Thymus (tissue), 14 donors: Measurements from ENCODE around the gene DERL2. TPM values are rescaled to one million over a fixed set of nuclear protein-coding genes. Genes with fewer than 3 reads are reported as not detected.

Experiments used
- DNase-seq, 9 donors: peaks; one replicate each; pipeline ENCODE4 v3.0.0-alpha.2; 2013; ENCODE audit warnings: low spot score in 9 of 9, low read depth in 6 of 9, missing footprints in 1 of 9
- H3K27ac ChIP-seq, 2 donors: one replicate each; pipeline ENCODE4 v1.5.1; 2013; ENCODE audit warnings: control low read depth in 1 of 2, low read depth in 1 of 2, low read length in 1 of 2, mild to moderate bottlenecking in 1 of 2, moderate library complexity in 1 of 2
- H3K27me3 ChIP-seq, 2 donors: one replicate each; pipeline ENCODE4 v1.5.1; 2013; ENCODE audit warnings: low read length in 1 of 2; ENCODE audit not compliant: control insufficient read depth in 2 of 2, insufficient read depth in 1 of 2
- H3K36me3 ChIP-seq, 2 donors: one replicate each; pipeline ENCODE4 v1.5.1; 2013; ENCODE audit warnings: low read length in 1 of 2, mild to moderate bottlenecking in 1 of 2, moderate library complexity in 1 of 2; ENCODE audit not compliant: control insufficient read depth in 2 of 2, insufficient read depth in 2 of 2
- H3K4me1 ChIP-seq, 2 donors: one replicate each; pipeline ENCODE4 v1.5.1; 2013; ENCODE audit warnings: low read length in 2 of 2; ENCODE audit not compliant: control insufficient read depth in 2 of 2, insufficient read depth in 2 of 2
- H3K4me3 ChIP-seq, 2 donors: one replicate each; pipeline ENCODE4 v1.5.1; 2013; ENCODE audit warnings: low read length in 2 of 2, control low read depth in 1 of 2, mild to moderate bottlenecking in 1 of 2
- H3K9me3 ChIP-seq, 2 donors: one replicate each; pipeline ENCODE4 v1.5.1; 2013; ENCODE audit warnings: low read length in 1 of 2, mild to moderate bottlenecking in 1 of 2; ENCODE audit not compliant: control insufficient read depth in 2 of 2, insufficient read depth in 1 of 2
- WGBS: extraction: QIAGEN DNeasy Blood & Tissue Kit; methylation state at CpG from one replicate; pipeline ENCODE4 v1.1.7; 2013; 5-methylcytosine and 5-hydroxymethylcytosine counted together
- long read RNA-seq, 10 donors: transcript quantifications; one replicate each; lab custom pipeline, GENCODE V29; 2026
- polyA plus RNA-seq: library from polyadenylated mRNA; stranded (reverse); fragments of 200-250 nt; gene quantifications from one replicate; pipeline ENCODE4 v1.2.3, GENCODE V29; 2013
- total RNA-seq: library from RNA; stranded (reverse); fragments of 120-200 nt; gene quantifications from one replicate; pipeline ENCODE4 v1.2.4, GENCODE V29; 2013
- donor health status: healthy.

The DERL2 gene
- total RNA-seq, result 43.4 TPM
- polyA plus RNA-seq, result 99.4 TPM
- long read RNA-seq, donor 1, full-length matches to known transcripts, result 5 of 5 reads
- long read RNA-seq, donor 1, partial matches to known transcripts, result 0 of 5 reads
- long read RNA-seq, donor 1, other reads (novel, unspliced or antisense), result 0 of 5 reads
- long read RNA-seq, donor 2, result 0 reads
- long read RNA-seq, donor 3, full-length matches to known transcripts, result 32 of 51 reads
- long read RNA-seq, donor 3, partial matches to known transcripts, result 5 of 51 reads
- long read RNA-seq, donor 3, other reads (novel, unspliced or antisense), result 14 of 51 reads
- long read RNA-seq, donor 4, full-length matches to known transcripts, result 10 of 10 reads
- long read RNA-seq, donor 4, partial matches to known transcripts, result 0 of 10 reads
- long read RNA-seq, donor 4, other reads (novel, unspliced or antisense), result 0 of 10 reads
- long read RNA-seq, donor 5, full-length matches to known transcripts, result 26 of 26 reads
- long read RNA-seq, donor 5, partial matches to known transcripts, result 0 of 26 reads
- long read RNA-seq, donor 5, other reads (novel, unspliced or antisense), result 0 of 26 reads
- long read RNA-seq, donor 6, full-length matches to known transcripts, result 17 of 17 reads
- long read RNA-seq, donor 6, partial matches to known transcripts, result 0 of 17 reads
- long read RNA-seq, donor 6, other reads (novel, unspliced or antisense), result 0 of 17 reads
- long read RNA-seq, donor 7, full-length matches to known transcripts, result 27 of 27 reads
- long read RNA-seq, donor 7, partial matches to known transcripts, result 0 of 27 reads
- long read RNA-seq, donor 7, other reads (novel, unspliced or antisense), result 0 of 27 reads
- long read RNA-seq, donor 8, full-length matches to known transcripts, result 7 of 7 reads
- long read RNA-seq, donor 8, partial matches to known transcripts, result 0 of 7 reads
- long read RNA-seq, donor 8, other reads (novel, unspliced or antisense), result 0 of 7 reads
- long read RNA-seq, donor 9, full-length matches to known transcripts, result 16 of 16 reads
- long read RNA-seq, donor 9, partial matches to known transcripts, result 0 of 16 reads
- long read RNA-seq, donor 9, other reads (novel, unspliced or antisense), result 0 of 16 reads
- long read RNA-seq, donor 10, full-length matches to known transcripts, result 14 of 20 reads
- long read RNA-seq, donor 10, partial matches to known transcripts, result 0 of 20 reads
- long read RNA-seq, donor 10, other reads (novel, unspliced or antisense), result 6 of 20 reads

DNA sequence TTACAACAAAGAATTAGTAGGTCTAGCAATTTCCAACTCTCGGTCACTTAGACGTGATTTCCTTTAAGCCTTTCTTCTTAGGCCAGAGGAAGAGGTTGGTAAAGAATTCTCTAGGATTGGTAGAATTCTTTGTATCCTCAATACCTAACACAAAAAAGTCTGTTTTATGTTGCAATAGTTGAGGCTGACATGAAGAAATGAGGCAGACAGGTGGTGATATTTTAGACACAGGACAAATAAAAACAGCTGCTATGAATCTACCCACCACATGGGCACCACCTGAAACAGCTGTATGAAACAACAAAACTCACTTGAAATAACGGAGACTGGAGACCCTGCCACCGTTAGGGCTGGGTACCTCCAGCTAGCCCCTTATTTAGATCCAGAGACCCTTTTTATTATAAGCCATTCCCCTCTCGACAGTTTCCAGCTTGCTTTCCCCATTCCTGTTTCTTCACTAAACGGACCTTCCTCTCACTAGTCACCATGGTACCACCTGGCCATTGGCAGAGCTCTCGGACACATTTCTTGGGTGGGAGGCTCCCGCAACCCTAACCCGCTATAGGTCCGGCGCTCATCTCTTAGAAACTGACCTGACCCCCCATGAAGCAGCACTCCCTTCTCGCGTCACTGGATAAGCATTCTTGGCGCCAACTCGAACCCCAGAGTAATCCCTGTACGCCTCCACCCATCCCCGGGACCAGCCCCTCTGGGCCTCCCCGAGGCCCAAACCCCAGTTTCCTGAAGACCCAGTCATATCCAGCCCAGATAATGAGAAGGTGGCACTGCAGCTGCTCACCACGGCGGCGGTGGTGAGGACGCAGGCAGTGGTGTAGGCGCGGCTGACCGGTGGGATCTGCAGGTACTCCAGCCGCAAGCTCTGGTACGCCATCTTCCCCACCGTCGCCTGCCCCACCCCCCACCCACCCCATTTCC, at the start of gene DERL2:
DERL2 (minus strand) TSS at position 909 of the 936 bp plus-strand sequence; CDS start at position 892, 17 bp downstream.
- Histone ChIP-seq H3K9me3 (no peaks in the 10 kb centered on the region), H3K36me3 (peaks cover 29 to 58% of the 10 kb centered on the region in 2 donors), H3K27ac (peak within 1 kb of the TSS; percentile 100), H3K4me3 (peak within 1 kb of the TSS; percentile 93 to 97), H3K27me3 (no peaks in the 10 kb centered on the region), H3K4me1 (peaks cover 15 to 19% of the 10 kb centered on the region in 2 donors)
- DNase-seq, result no peak
- 7% methylated on average over 29 of the region's 29 CpGs for WGBS

- Histone ChIP-seq H3K27ac (no peak overlapping the region), H3K36me3 (peaks cover 5 to 12% of the 10 kb centered on the region in 2 donors), H3K4me1 (no peaks in the 10 kb centered on the region), H3K4me3 (no peak overlapping the region), H3K27me3 (no peaks in the 10 kb centered on the region), H3K9me3 (no peaks in the 10 kb centered on the region)
- WGBS, result 99% methylated on average over 2 of the region's 2 CpGs
- DNase-seq, result no peak
Measured at GRCh38 chr17:5535436-5535835, 49.5 kb upstream of the DERL2 start.

DNA sequence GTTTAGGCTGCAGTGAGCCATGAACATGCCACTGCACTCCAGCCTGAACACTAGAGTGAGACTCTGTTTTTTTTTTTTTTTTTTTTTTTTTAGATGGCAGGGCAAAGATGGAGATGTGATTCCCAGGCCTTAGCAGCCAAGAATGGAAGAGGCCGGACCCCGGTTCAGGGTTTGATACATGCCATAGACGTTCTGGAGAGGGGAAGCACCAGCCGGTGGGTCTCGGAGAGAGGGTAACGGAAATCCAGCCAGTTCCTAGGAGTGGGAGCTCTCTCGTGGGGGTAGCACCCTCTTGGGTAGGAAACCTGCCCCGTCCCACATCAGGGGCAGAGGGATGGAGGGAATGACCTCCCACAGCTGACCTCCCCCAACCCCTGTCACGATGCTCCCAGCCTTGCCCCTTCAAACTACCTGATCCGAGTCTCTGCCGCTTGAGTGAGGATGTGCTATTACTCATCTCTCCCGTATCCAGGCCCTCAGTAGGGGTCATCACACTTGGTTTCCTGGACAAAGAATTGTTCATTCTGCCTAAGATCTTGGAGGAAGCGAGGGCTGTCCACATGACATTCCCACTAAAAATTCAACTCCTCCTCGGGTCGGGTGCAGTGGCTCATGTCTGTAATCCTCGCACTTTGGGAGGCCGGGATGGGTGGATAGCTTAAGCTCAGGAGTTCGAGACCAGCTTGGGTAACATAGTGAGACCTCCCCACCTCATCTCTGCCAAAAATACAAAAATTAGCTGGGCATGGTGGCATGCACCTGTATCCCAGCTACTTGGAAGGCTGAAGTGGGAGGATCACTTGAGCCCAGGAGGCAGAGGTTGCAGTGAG, 47.7 kb upstream of the DERL2 start:
- H3K4me1 ChIP-seq, result no peaks in the 10 kb centered on the region
- H3K36me3 ChIP-seq, result peaks cover 5 to 7% of the 10 kb centered on the region in 2 donors
- 97% methylated on average over 18 of the region's 18 CpGs for WGBS
- DNase-seq, result no peak
- no peaks in the 10 kb centered on the region for H3K9me3 ChIP-seq
- no peak overlapping the region for H3K27ac ChIP-seq
- H3K27me3 ChIP-seq, result no peaks in the 10 kb centered on the region
- no peak overlapping the region for H3K4me3 ChIP-seq

- H3K36me3 ChIP-seq, result peaks cover 5 to 9% of the 10 kb centered on the region in 2 donors
- no peaks in the 10 kb centered on the region for H3K4me1 ChIP-seq
- no peak for DNase-seq
Measured at GRCh38 chr17:5532581-5532980, 46.6 kb upstream of the DERL2 start.

GRCh38 chr17:5531085-5531418, 45.1 kb upstream of the DERL2 start:
- H3K36me3 ChIP-seq, result peaks cover 7 to 14% of the 10 kb centered on the region in 2 donors
- 97% methylated on average over 4 of the region's 4 CpGs for WGBS
- no peak for DNase-seq
- H3K9me3 ChIP-seq, result no peaks in the 10 kb centered on the region
- H3K4me3 ChIP-seq, result no peak overlapping the region
- H3K27me3 ChIP-seq, result no peaks in the 10 kb centered on the region
- H3K27ac ChIP-seq, result no peak overlapping the region
- no peaks in the 10 kb centered on the region for H3K4me1 ChIP-seq

More at GRCh38 chr17:5532581-5532980, 46.6 kb upstream of the DERL2 start:
- Histone ChIP-seq H3K9me3 (no peaks in the 10 kb centered on the region), H3K4me3 (no peak overlapping the region), H3K27ac (no peak overlapping the region), H3K27me3 (no peaks in the 10 kb centered on the region)
- WGBS, result 87% methylated on average over 8 of the region's 8 CpGs

GRCh38 chr17:5530265-5531084, 44.5 kb upstream of the DERL2 start:
- 98% methylated on average over 12 of the region's 12 CpGs for WGBS
- Histone ChIP-seq H3K27ac (no peak overlapping the region), H3K27me3 (no peaks in the 10 kb centered on the region), H3K9me3 (no peaks in the 10 kb centered on the region), H3K4me1 (no peaks in the 10 kb centered on the region), H3K4me3 (no peak overlapping the region), H3K36me3 (peaks cover 4 to 14% of the 10 kb centered on the region in 2 donors)
- DNase-seq, result no peak

DNA sequence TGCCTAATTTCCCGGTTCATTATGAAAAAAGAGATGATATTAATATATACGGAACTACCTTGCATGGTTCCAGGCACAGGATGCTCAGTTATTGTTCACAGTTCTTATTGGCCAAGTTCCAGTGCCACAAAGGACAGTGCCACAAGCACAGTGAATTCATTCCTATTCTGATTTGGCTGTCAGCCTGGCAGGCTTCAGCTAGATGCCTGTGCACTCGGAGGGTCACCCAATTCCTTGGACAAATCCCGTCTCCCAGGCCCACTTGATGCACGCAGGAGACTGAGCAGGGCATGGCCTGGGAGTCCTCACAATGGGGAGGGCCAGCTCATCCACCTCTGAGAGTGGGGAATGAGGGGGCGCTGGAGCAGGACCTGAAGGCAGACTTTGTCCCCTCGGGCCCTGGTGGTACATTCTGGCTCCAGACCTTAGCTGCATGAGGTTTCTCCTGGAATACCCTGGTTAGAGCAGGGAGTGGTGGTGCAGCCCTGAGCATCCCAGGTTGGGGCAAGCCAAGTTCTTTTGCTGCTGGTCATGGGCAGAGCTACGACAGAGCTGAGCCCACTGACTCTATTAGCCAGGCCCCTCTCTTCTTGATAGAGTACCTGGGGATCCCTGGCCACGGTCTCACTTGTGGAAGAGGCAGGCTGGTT, 41.7 kb upstream of the DERL2 start:
- H3K36me3 ChIP-seq, result peaks cover 2 to 14% of the 10 kb centered on the region in 2 donors
- no peaks in the 10 kb centered on the region for H3K4me1 ChIP-seq
- WGBS, result 95% methylated on average over 9 of the region's 9 CpGs
- no peak overlapping the region for H3K27ac ChIP-seq
- no peak overlapping the region for H3K4me3 ChIP-seq
- no peaks in the 10 kb centered on the region for H3K27me3 ChIP-seq
- no peaks in the 10 kb centered on the region for H3K9me3 ChIP-seq
- DNase-seq, result no peak
